ENCODE data around the gene ZNF728. TPM values are rescaled to one million over a fixed set of nuclear protein-coding genes. Genes with fewer than 3 reads are reported as not detected.
A peak's percentile ranks its signal among the peaks of the same experiment; 100 is the strongest.
"Not testable (repeated sequence)": the region's sequence is repeated elsewhere in the genome, so short reads cannot be mapped to it uniquely, and the experiment has no call there.

The ZNF728 gene
- polyA plus RNA-seq, 2 of the 4 experiments (the other 2 are of a cell fraction): not detected

GRCh38 chr19:22945560-22945959, 57.4 kb downstream of the ZNF728 start:
- POLR2A ChIA-PET: no interaction called here
- 10% methylated on average over 5 of the region's 5 CpGs for WGBS (ENCODE audit: missing lambda C conversion rate)
- no peak overlapping the region for H3K4me2 ChIP-seq
- CTCF ChIA-PET: no interaction called here
- H3K9me3 ChIP-seq: peaks cover 43% of the 10 kb centered on the region; the same call in 2 of the 3 replicates
- TF ChIP-seq FOSL2 (IDR thresholded peaks at IDR 0.05) (no peak), FOSL2 (CRISPR knock-in tag; IDR thresholded peaks at IDR 0.05) (no peak), NPAS2 (CRISPR knock-in tag; IDR thresholded peaks at IDR 0.05; ENCODE audit: borderline replicate concordance) (no peak), KDM5A (IDR thresholded peaks at IDR 0.05) (no peak), EHMT2 (IDR thresholded peaks at IDR 0.05; ENCODE audit: low read depth) (no peak), ELK1 (IDR thresholded peaks at IDR 0.05; ENCODE audit: low read depth, low read length) (no peak), ZSCAN20 (CRISPR knock-in tag; IDR thresholded peaks at IDR 0.05) (no peak), PHF8 (IDR thresholded peaks at IDR 0.05; ENCODE audit: borderline replicate concordance, low read depth) (no peak), HDAC2 (IDR thresholded peaks at IDR 0.05) (no peak), CBX2 (IDR thresholded peaks at IDR 0.05; ENCODE audit: borderline replicate concordance, low read depth) (no peak), GATA3 (IDR thresholded peaks at IDR 0.05; ENCODE audit: borderline replicate concordance) (no peak), JUNB (IDR thresholded peaks at IDR 0.05) (no peak), ZC3H11A (IDR thresholded peaks at IDR 0.05) (no peak), RNF2 (IDR thresholded peaks at IDR 0.05; ENCODE audit: borderline replicate concordance, low read depth) (no peak), BHLHE40 (IDR thresholded peaks at IDR 0.05; ENCODE audit: low read depth, low read length) (no peak), CTCF (IDR thresholded peaks at IDR 0.05) (no peak), EP300 (IDR thresholded peaks at IDR 0.05) (no peak), ZNF302 (CRISPR knock-in tag; IDR thresholded peaks at IDR 0.05) (no peak)
- no peaks in the 10 kb centered on the region for H3K4me1 ChIP-seq
- ATAC-seq (no peak), DNase-seq (ENCODE audit: low read depth in 1 of 2, low spot score in 1 of 2) (peak in 1 of 2 experiments; percentile 33), FAIRE-seq (no peak)
- no peak overlapping the region for H3K4me3 ChIP-seq
- H3K27ac ChIP-seq: no peak overlapping the region

- H3K4me2 ChIP-seq: no peak overlapping the region
- H3K9me3 ChIP-seq: peaks cover 31% of the 10 kb centered on the region
- FAIRE-seq: no peak
- TF ChIP-seq HES2 (IDR thresholded peaks at IDR 0.05) (no peak), NR3C1 (IDR thresholded peaks at IDR 0.05) (no peak), KDM1A (IDR thresholded peaks at IDR 0.05; ENCODE audit: low read depth) (no peak)
- ChIA-PET CTCF (no interaction called here), POLR2A (no interaction called here)
- no peak overlapping the region for H3K27ac ChIP-seq
- no peak for DNase-seq (ENCODE audit: low read depth in 1 of 2, low spot score in 1 of 2)
- no peak overlapping the region for H3K4me3 ChIP-seq
- H3K4me1 ChIP-seq: no peaks in the 10 kb centered on the region
- 0% methylated on average over 2 of the region's 2 CpGs for WGBS (ENCODE audit: missing lambda C conversion rate)
- ATAC-seq: no peak
These were observed 67.8 kb downstream of the ZNF728 start for GRCh38 chr19:22935151-22935550.

DNA sequence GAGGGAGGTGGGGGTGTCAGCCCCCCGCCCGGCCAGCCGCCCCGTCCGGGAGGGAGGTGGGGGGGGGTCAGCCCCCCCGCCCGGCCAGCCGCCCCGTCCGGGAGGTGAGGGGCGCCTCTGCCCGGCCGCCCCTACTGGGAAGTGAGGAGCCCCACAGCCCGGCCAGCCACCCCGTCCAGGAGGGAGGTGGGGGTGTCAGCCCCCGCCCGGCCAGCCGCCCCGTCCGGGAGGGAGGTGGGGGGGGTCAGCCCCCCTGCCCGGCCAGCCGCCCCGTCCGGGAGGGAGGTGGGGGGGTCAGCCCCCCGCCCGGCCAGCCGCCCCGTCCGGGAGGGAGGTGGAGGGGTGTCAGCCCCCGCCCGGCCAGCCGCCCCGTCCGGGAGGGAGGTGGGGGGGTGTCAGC, 75.4 kb downstream of the ZNF728 start:
- CTCF ChIA-PET, FAIRE-seq: not testable (repeated sequence)
- no CpG with 5 or more reads among the region's 34 CpGs for WGBS (ENCODE audit: missing lambda C conversion rate)

GRCh38 chr19:22925181-22925580, 77.8 kb downstream of the ZNF728 start:
- H3K4me3 ChIP-seq; POLR2A ChIA-PET; CTCF ChIA-PET; ATAC-seq; H3K27ac ChIP-seq; H3K4me1 ChIP-seq; FAIRE-seq; H3K4me2 ChIP-seq; DNase-seq (ENCODE audit: low read depth in 1 of 2, low spot score in 1 of 2): not testable (repeated sequence)
- WGBS (ENCODE audit: missing lambda C conversion rate): 94% methylated on average over 25 of the region's 41 CpGs
- peaks cover 20% of the 10 kb centered on the region; the same call in 2 of the 3 replicates for H3K9me3 ChIP-seq

More for the DNA sequence above, 75.4 kb downstream of the ZNF728 start:
- H3K4me2 ChIP-seq; H3K4me1 ChIP-seq; DNase-seq (ENCODE audit: low read depth in 1 of 2, low spot score in 1 of 2); ATAC-seq; POLR2A ChIA-PET; H3K27ac ChIP-seq; H3K4me3 ChIP-seq: not testable (repeated sequence)
- peaks cover 18% of the 10 kb centered on the region; the same call in 2 of the 3 replicates for H3K9me3 ChIP-seq

Small RNA genes within 50 kb of the gene (small RNA-seq; reads per million reads assigned to genes)
- 0 reads per million in 6 experiments for gene AC022145.2

Other genes starting within 250 kb of the ZNF728 start
- gene ZNF99, start 219.0 kb downstream of the ZNF728 start, polyA plus RNA-seq (2011; rRNA removed): not detected in 2 replicates
- gene ZNF99, start 219.0 kb downstream of the ZNF728 start, polyA plus RNA-seq (2017; fragmentation: RNase III; extraction: RNeasy Plus Mini Kit Qiagen cat#74134 plus additional on column Dnase treatment): not detected in 3 replicates
- gene ZNF723, start 170.9 kb downstream of the ZNF728 start, polyA plus RNA-seq (2011; rRNA removed): not detected in 2 replicates
- not detected in 3 replicates for gene ZNF723, start 170.9 kb downstream of the ZNF728 start, polyA plus RNA-seq (2017; fragmentation: RNase III; extraction: RNeasy Plus Mini Kit Qiagen cat#74134 plus additional on column Dnase treatment)
- not detected in 2 replicates for gene ZNF730, start 113.8 kb upstream of the ZNF728 start, polyA plus RNA-seq (2011; rRNA removed)
- not detected in 3 replicates for gene ZNF730, start 113.8 kb upstream of the ZNF728 start, polyA plus RNA-seq (2017; fragmentation: RNase III; extraction: RNeasy Plus Mini Kit Qiagen cat#74134 plus additional on column Dnase treatment)
- 1.8 and 1.9 TPM in 2 replicates for gene ZNF724, start 247.2 kb upstream of the ZNF728 start, polyA plus RNA-seq (2011; rRNA removed)
- 1.4 to 1.5 TPM (median 1.5 TPM) in 3 replicates for gene ZNF724, start 247.2 kb upstream of the ZNF728 start, polyA plus RNA-seq (2017; fragmentation: RNase III; extraction: RNeasy Plus Mini Kit Qiagen cat#74134 plus additional on column Dnase treatment)

All from A549 (cell line).